A549 (cell line): ENCODE measurements around the gene TSPAN15. TPM values are rescaled to one million over a fixed set of nuclear protein-coding genes. Genes with fewer than 3 reads are reported as not detected.

Experiments
- ATAC-seq, 2 experiments: fragments of 200-7000 bp in 1 of 2; fragments of >200 bp in 1 of 2; cut with Nextera tagmentation in 1 of 2; cut with Tn5 transposase in 1 of 2; 3 replicates each; pipeline versions ENCODE4 v1.8.0 to v1.9.1; 2018 to 2020; ENCODE audit warnings: mild to moderate bottlenecking in 1 of 2, moderate library complexity in 1 of 2
- CTCF ChIA-PET: fragments of 300-600 bp; sonication (Branson Sonifier 250); formaldehyde crosslinking; extraction: SDS; loops from one replicate; lab custom pipeline; 2021; ENCODE audit warnings: antibody characterized with exemption, inconsistent platforms; lab: Yijun Ruan, JAX
- POLR2A ChIA-PET: fragments of 350-600 bp; formaldehyde crosslinking; extraction: SDS; loops from one replicate; lab custom pipeline; 2021; ENCODE audit warnings: antibody characterized with exemption, inconsistent platforms; lab: Yijun Ruan, JAX
- DNase-seq, 2 experiments: peaks; one replicate each; pipeline versions ENCODE4 v3.0.0 to v3.0.0-alpha.2; 2011 to 2016; ENCODE audit warnings: low read depth in 1 of 2, low spot score in 1 of 2
- FAIRE-seq: peaks from 2 replicates; lab custom pipeline; 2011; peaks lifted over from hg19 to GRCh38; lab: Jason Lieb, UNC
- H3K27ac ChIP-seq, 2 experiments: fragments of >200 bp; sonication (Bioruptor Twin); formaldehyde crosslinking; 3 replicates each; pipeline ENCODE4 v1.5.1; 2016 to 2017
- H3K4me1 ChIP-seq: fragments of >200 bp; sonication (Bioruptor Twin); formaldehyde crosslinking; 3 replicates; pipeline ENCODE4 v1.6.1; 2016
- H3K4me2 ChIP-seq: fragments of >200 bp; sonication (Bioruptor Twin); formaldehyde crosslinking; 3 replicates; pipeline ENCODE4 v1.6.1; 2016
- H3K4me3 ChIP-seq: fragments of >200 bp; sonication (Bioruptor Twin); formaldehyde crosslinking; 3 replicates; pipeline ENCODE4 v1.5.1; 2016
- H3K9me3 ChIP-seq: fragments of >200 bp; sonication (Bioruptor Twin); formaldehyde crosslinking; 3 replicates; pipeline ENCODE4 v1.6.1; 2016
- ATOH8 ChIP-seq: fragments of 250-450 bp; sonication (Bioruptor Pico); IDR thresholded peaks from 2 replicates; pipeline ENCODE4 v1.5.0; 2020; ENCODE audit warnings: low read depth, mild to moderate bottlenecking, moderate library complexity
- E2F6 ChIP-seq: IDR thresholded peaks from 2 replicates; pipeline ENCODE4 v1.6.1; 2012; ENCODE audit warnings: low read depth, borderline replicate concordance
- EHMT2 ChIP-seq: fragments of 200-600 bp; sonication (generic); IDR thresholded peaks from 2 replicates; pipeline ENCODE4 v1.6.1; 2016; ENCODE audit warnings: antibody characterized with exemption, low read depth, mild to moderate bottlenecking, moderate library complexity
- ELK1 ChIP-seq: fragments of 150-350 bp; IDR thresholded peaks from 2 replicates; pipeline ENCODE4 v1.6.1; 2014; ENCODE audit warnings: low read depth, mild to moderate bottlenecking, low read length
- EP300 ChIP-seq, 2 experiments: fragments of >200 bp; sonication (Bioruptor Twin); formaldehyde crosslinking; IDR thresholded peaks; 2 replicates in 1 of 2; 3 replicates in 1 of 2; pipeline ENCODE4 v1.6.1; 2016 to 2017
- HMGXB4 ChIP-seq: fragments of 250-450 bp; sonication (Bioruptor Pico); IDR thresholded peaks from 2 replicates; pipeline ENCODE4 v1.5.0; 2021; ENCODE audit warnings: mild to moderate bottlenecking, moderate library complexity, borderline replicate concordance
- HOXA7 ChIP-seq: fragments of 250-450 bp; sonication (Bioruptor Pico); IDR thresholded peaks from 2 replicates; pipeline ENCODE4 v1.5.0; 2020; ENCODE audit warnings: mild to moderate bottlenecking, moderate library complexity
- JUN ChIP-seq, 2 experiments: fragments of >200 bp; sonication (Bioruptor Twin); formaldehyde crosslinking; IDR thresholded peaks; 2 replicates in 1 of 2; 3 replicates in 1 of 2; pipeline ENCODE4 v1.6.1; 2016 to 2017
- JUNB ChIP-seq: fragments of >200 bp; sonication (Bioruptor Twin); formaldehyde crosslinking; IDR thresholded peaks from 2 replicates; pipeline ENCODE4 v1.6.1; 2016
- KDM1A ChIP-seq: fragments of 200-600 bp; sonication (generic); IDR thresholded peaks from 2 replicates; pipeline ENCODE4 v1.6.1; 2016; ENCODE audit warnings: low read depth, mild to moderate bottlenecking
- KDM5A ChIP-seq: fragments of 200-600 bp; sonication (generic); IDR thresholded peaks from 2 replicates; pipeline ENCODE4 v1.6.1; 2016; ENCODE audit warnings: antibody characterized with exemption, mild to moderate bottlenecking
- MAX ChIP-seq: IDR thresholded peaks from 2 replicates; pipeline ENCODE4 v1.6.1; 2012
- MAZ ChIP-seq: fragments of 150-350 bp; IDR thresholded peaks from 2 replicates; pipeline ENCODE4 v1.6.1; 2014; ENCODE audit warnings: antibody characterized with exemption, low read depth, low read length, borderline replicate concordance
- NPAS2 ChIP-seq: fragments of 250-450 bp; sonication (Bioruptor Pico); IDR thresholded peaks from 2 replicates; pipeline ENCODE4 v1.8.0; 2022; ENCODE audit warnings: mild to moderate bottlenecking, moderate library complexity, borderline replicate concordance
- NR3C1 ChIP-seq: fragments of >200 bp; sonication (Bioruptor Twin); formaldehyde crosslinking; IDR thresholded peaks from 3 replicates; pipeline ENCODE4 v1.6.1; 2017
- PHF8 ChIP-seq: fragments of 200-600 bp; sonication (generic); IDR thresholded peaks from 2 replicates; pipeline ENCODE4 v1.6.1; 2016; ENCODE audit warnings: low read depth, mild to moderate bottlenecking, antibody characterized with exemption, moderate library complexity, borderline replicate concordance
- POLR2A ChIP-seq: IDR thresholded peaks from 2 replicates; pipeline ENCODE4 v1.6.1; 2012; ENCODE audit warnings: mild to moderate bottlenecking, low read length
- RFX5 ChIP-seq: fragments of 450-650 bp; IDR thresholded peaks from 2 replicates; pipeline ENCODE4 v1.7.1; 2014; ENCODE audit warnings: antibody characterized with exemption, mild to moderate bottlenecking, moderate library complexity
- SMC3 ChIP-seq: fragments of >200 bp; sonication (Bioruptor Twin); formaldehyde crosslinking; IDR thresholded peaks from 3 replicates; pipeline ENCODE4 v1.6.1; 2018; ENCODE audit warnings: inconsistent platforms
- USF2 ChIP-seq: fragments of 450-650 bp; IDR thresholded peaks from 2 replicates; pipeline ENCODE4 v1.6.1; 2014; ENCODE audit warnings: antibody characterized with exemption
- ZFP36 ChIP-seq: fragments of 450-650 bp; IDR thresholded peaks from 2 replicates; pipeline ENCODE4 v1.6.1; 2014; ENCODE audit warnings: borderline replicate concordance; ENCODE audit not compliant: partially characterized antibody
- ZNF302 ChIP-seq: fragments of 250-450 bp; sonication (Bioruptor Pico); IDR thresholded peaks from 2 replicates; pipeline ENCODE4 v1.9.0; 2021; ENCODE audit warnings: inconsistent platforms, mild to moderate bottlenecking, moderate library complexity
- WGBS: methylation state at CpG from one replicate; pipeline ENCODE4 v1.1.6; 2017; ENCODE audit errors: missing lambda C conversion rate; 5-methylcytosine and 5-hydroxymethylcytosine counted together
- polyA plus RNA-seq, 4 experiments: library from polyadenylated mRNA; depleted of rRNA in 3 of 4; stranded (reverse); fragments of >200 nt; fragmentation: RNase III in 1 of 4; extraction: RNeasy Plus Mini Kit Qiagen cat#74134 plus additional on column Dnase treatment in 1 of 4; gene quantifications; 2 replicates in 3 of 4; 3 replicates in 1 of 4; pipeline ENCODE4 v1.2.3, GENCODE V29; 2011 to 2017

The TSPAN15 gene
- polyA plus RNA-seq, 2 of the 4 experiments (the other 2 are of a cell fraction) = 49.3 to 89.6 TPM

GRCh38 chr10:69506487-69506833 lies 55.2 kb downstream of the TSPAN15 start:
- H3K4me1 ChIP-seq = peaks cover 13% of the 10 kb centered on the region
- ChIA-PET POLR2A (no interaction called here), CTCF (interaction anchor here (0.6 to 16.2 kb wide), 22 partner anchors 9 to 298 kb away, joined by 3 to 385 read pairs (median 16); partner anchors contain the start of genes TACR2 and TSPAN15)
- TF ChIP-seq NPAS2 (CRISPR knock-in tag) (no peak), KDM1A (no peak), JUNB (no peak), KDM5A (no peak), POLR2A (no peak), ZNF302 (CRISPR knock-in tag) (no peak)
- no peak for DNase-seq
- H3K27ac ChIP-seq = peak overlapping the region; percentile 65 to 91; a peak in 5 of 6 replicates
- H3K4me3 ChIP-seq = no peak overlapping the region
- no peaks in the 10 kb centered on the region for H3K9me3 ChIP-seq
- H3K4me2 ChIP-seq = no peak overlapping the region
- ATAC-seq = peak; percentile 4 to 28; a peak in 1 of 6 replicates
- 100% methylated on average over 2 of the region's 3 CpGs for WGBS
- no peak for FAIRE-seq

- peak overlapping the region; percentile 65 to 91 for H3K27ac ChIP-seq
- 61% methylated on average over 16 of the region's 19 CpGs for WGBS
- ChIA-PET CTCF (interaction anchor here (0.6 to 16.2 kb wide), 51 partner anchors 9 to 496 kb away, joined by 3 to 385 read pairs (median 5); partner anchors contain the start of genes TACR2 and TSPAN15), POLR2A (interaction anchor here (0.6 to 1.2 kb wide), 3 partner anchors 8 to 99 kb away, joined by 3 to 5 read pairs (median 4); no protein-coding TSS in a partner anchor)
- H3K4me2 ChIP-seq = peak overlapping the region; percentile 72
- TF ChIP-seq MAZ (no peak), PHF8 (no peak), EHMT2 (no peak), HMGXB4 (CRISPR knock-in tag) (no peak), SMC3 (no peak), E2F6 (no peak), ATOH8 (CRISPR knock-in tag) (no peak), EP300 (IDR thresholded peaks at IDR 0.05) (no peak), NR3C1 (no peak), POLR2A (no peak), MAX (no peak), ELK1 (no peak), RFX5 (no peak), JUNB (no peak), ZFP36 (no peak), USF2 (no peak), JUN (IDR thresholded peaks at IDR 0.05) (no peak), HOXA7 (CRISPR knock-in tag) (no peak)
- DNase-seq (peak in 1 of 2 experiments; percentile 27), FAIRE-seq (no peak), ATAC-seq (peak; percentile 42 to 48)
- no peaks in the 10 kb centered on the region for H3K9me3 ChIP-seq
- H3K4me3 ChIP-seq = peak overlapping the region; percentile 25; the same call in 2 of the 3 replicates
- peaks cover 13% of the 10 kb centered on the region for H3K4me1 ChIP-seq
These were observed 55.8 kb downstream of the TSPAN15 start for GRCh38 chr10:69506834-69507713.
